Stimulated activated CD4-positive, alpha-beta T cell treated with anti-CD3 and anti-CD28 coated beads, Interleukin-2, amount 100 ng/mL, for 24 hours (primary cell): ENCODE data around the gene TMCO6.
"Not testable (repeated sequence)": the region's sequence is repeated elsewhere in the genome, so short reads cannot be mapped to it uniquely, and the experiment has no call there.

Source experiments
- DNase-seq, 2 donors: peaks; one replicate each; pipeline ENCODE4 v3.0.0-alpha.2; 2020

The TMCO6 gene

GRCh38 chr5:140639148-140639981 lies at the start of gene TMCO6:
Gene TMCO6, plus strand, starts transcription at chr5:140639451. Its CDS starts 77 bp downstream, at chr5:140639528.
- DNase-seq = peak; percentile 98 to 99

- DNase-seq = no peak
Observed at GRCh38 chr5:140590861-140591260, 48.4 kb upstream of the TMCO6 start.

- DNase-seq = no peak
Observed at GRCh38 chr5:140591747-140592372, 47.4 kb upstream of the TMCO6 start.

- DNase-seq = not testable (repeated sequence)
Observed at GRCh38 chr5:140593070-140593469, 46.2 kb upstream of the TMCO6 start.

GRCh38 chr5:140594169-140594568 lies 45.1 kb upstream of the TMCO6 start:
- DNase-seq = no peak

- DNase-seq = no peak
Observed at GRCh38 chr5:140595538-140596300, 43.5 kb upstream of the TMCO6 start.

GRCh38 chr5:140596321-140596741 lies 42.9 kb upstream of the TMCO6 start:
- no peak for DNase-seq

GRCh38 chr5:140598836-140599235 lies 40.4 kb upstream of the TMCO6 start:
- no peak for DNase-seq

GRCh38 chr5:140600096-140600495 lies 39.2 kb upstream of the TMCO6 start:
- no peak for DNase-seq

GRCh38 chr5:140602147-140602546 lies 37.1 kb upstream of the TMCO6 start:
- no peak for DNase-seq

GRCh38 chr5:140603446-140603698 lies 35.9 kb upstream of the TMCO6 start:
- DNase-seq = not testable (repeated sequence)

GRCh38 chr5:140603734-140604133 lies 35.5 kb upstream of the TMCO6 start:
- no peak for DNase-seq

GRCh38 chr5:140605879-140606278 lies 33.4 kb upstream of the TMCO6 start:
- DNase-seq = no peak

- DNase-seq = no peak
Observed at GRCh38 chr5:140607031-140607430, 32.2 kb upstream of the TMCO6 start.

GRCh38 chr5:140608722-140609121 lies 30.5 kb upstream of the TMCO6 start:
- DNase-seq = no peak

- no peak for DNase-seq
Observed at GRCh38 chr5:140609126-140609525, 30.1 kb upstream of the TMCO6 start.

- no peak for DNase-seq
Observed at GRCh38 chr5:140611020-140611521, 28.2 kb upstream of the TMCO6 start.

- DNase-seq = no peak
Observed at GRCh38 chr5:140622301-140622700, 16.9 kb upstream of the TMCO6 start.

GRCh38 chr5:140623061-140623460 lies 16.2 kb upstream of the TMCO6 start:
- not testable (repeated sequence) for DNase-seq

- not testable (repeated sequence) for DNase-seq
Observed at GRCh38 chr5:140624886-140625285, 14.4 kb upstream of the TMCO6 start.

- DNase-seq = no peak
Observed at GRCh38 chr5:140627972-140628371, 11.3 kb upstream of the TMCO6 start.

- no peak for DNase-seq
Observed at GRCh38 chr5:140628711-140629110, 10.5 kb upstream of the TMCO6 start.

GRCh38 chr5:140630292-140631035 lies 8.8 kb upstream of the TMCO6 start:
- DNase-seq = no peak
